ENCODE data around the gene AGTRAP.

AGTRAP gene

GRCh38 chr1:11799099-11799498, 63.2 kb downstream of the AGTRAP start:
- Histone ChIP-seq H3K27ac (ENCODE audit: extremely low read depth, low read depth, low read length) (no peak overlapping the region), H3K36me3 (ENCODE audit: control insufficient read depth in 2 of 2, insufficient read depth in 1 of 2, low read length in 2 of 2) (peaks cover 0 to 73% of the 10 kb centered on the region in 2 experiments; a peak in 1 of 3 replicates), H3K4me3 (ENCODE audit: low read depth, low read length) (no peak overlapping the region), H3K4me1 (ENCODE audit: control insufficient read depth, insufficient read depth, low read length) (no peaks in the 10 kb centered on the region), H3K9me3 (ENCODE audit: control insufficient read depth, insufficient read depth, low read depth, low read length) (no peaks in the 10 kb centered on the region)
- POLR2A ChIA-PET, result no interaction called here
- TF ChIP-seq PRDM6 (tag by site-specific recombination; IDR thresholded peaks at IDR 0.05), result no peak
- CTCF ChIA-PET, result no interaction called here

- H3K4me1 ChIP-seq (ENCODE audit: control insufficient read depth, insufficient read depth, low read length), result peaks cover 4% of the 10 kb centered on the region; the same call in 1 of the 2 replicates
- TF ChIP-seq ZFP37 (tag by site-specific recombination; IDR thresholded peaks at IDR 0.05) (no peak), ZNF544 (tag by site-specific recombination; IDR thresholded peaks at IDR 0.05) (no peak), ZNF354C (tag by site-specific recombination; IDR thresholded peaks at IDR 0.05; ENCODE audit: borderline replicate concordance, low read depth) (no peak), ZNF670 (tag by site-specific recombination; IDR thresholded peaks at IDR 0.05; ENCODE audit: low read depth) (no peak), ZNF473 (tag by site-specific recombination; IDR thresholded peaks at IDR 0.05) (no peak), ZNF830 (tag by site-specific recombination; IDR thresholded peaks at IDR 0.05; ENCODE audit: low read depth) (no peak), ZNF266 (tag by site-specific recombination; IDR thresholded peaks at IDR 0.05; ENCODE audit: low read depth) (no peak), SETDB1 (IDR thresholded peaks at IDR 0.05; ENCODE audit: insufficient read length, low read length) (no peak), ZNF146 (tag by site-specific recombination; IDR thresholded peaks at IDR 0.05) (no peak), ZSCAN16 (tag by site-specific recombination; IDR thresholded peaks at IDR 0.05) (no peak), ZNF175 (tag by site-specific recombination; IDR thresholded peaks at IDR 0.05) (no peak), ZNF704 (tag by site-specific recombination; IDR thresholded peaks at IDR 0.05) (no peak), ZNF202 (tag by site-specific recombination; IDR thresholded peaks at IDR 0.05; ENCODE audit: borderline replicate concordance) (no peak), ZBTB49 (tag by site-specific recombination; IDR thresholded peaks at IDR 0.05; ENCODE audit: low read depth) (no peak), ZNF341 (tag by site-specific recombination; IDR thresholded peaks at IDR 0.05; ENCODE audit: low read depth) (no peak), PBX3 (CRISPR knock-in tag; IDR thresholded peaks at IDR 0.05) (no peak), ZBTB17 (tag by site-specific recombination; IDR thresholded peaks at IDR 0.05) (no peak)
- POLR2A ChIA-PET, result no interaction called here
- H3K27ac ChIP-seq (ENCODE audit: extremely low read depth, low read depth, low read length), result no peak overlapping the region
- H3K9me3 ChIP-seq (ENCODE audit: control insufficient read depth, insufficient read depth, low read depth, low read length), result no peaks in the 10 kb centered on the region
- CTCF ChIA-PET, result no interaction called here
- H3K4me3 ChIP-seq (ENCODE audit: low read depth, low read length), result no peak overlapping the region
- H3K36me3 ChIP-seq (ENCODE audit: control insufficient read depth in 2 of 2, insufficient read depth in 1 of 2, low read length in 2 of 2), result peaks cover 0 to 65% of the 10 kb centered on the region in 2 experiments; a peak in 1 of 3 replicates
Observed at GRCh38 chr1:11799896-11800295, 64.0 kb downstream of the AGTRAP start.
